Osteoblast (primary cell): Measurements from ENCODE around the gene RANBP3. TPM values are rescaled to one million over a fixed set of nuclear protein-coding genes. Genes with fewer than 3 reads are reported as not detected.

ENCODE experiments used
- DNase-seq: peaks from one replicate; pipeline ENCODE4 v3.0.0; 2011; ENCODE audit warnings: low spot score, mixed read lengths; ENCODE audit not compliant: insufficient read length; ENCODE audit errors: missing footprints
- H2AFZ ChIP-seq: 2 replicates; pipeline ENCODE4 v1.6.0; 2011; ENCODE audit warnings: mild to moderate bottlenecking, low read length
- H3K27ac ChIP-seq: 2 replicates; pipeline ENCODE4 v1.5.1; 2011; ENCODE audit warnings: mild to moderate bottlenecking, low read depth, low read length, moderate library complexity
- H3K27me3 ChIP-seq: 2 replicates; pipeline ENCODE4 v1.6.0; 2012; ENCODE audit warnings: mild to moderate bottlenecking, control low read depth, inconsistent platforms, low read length, moderate library complexity; ENCODE audit not compliant: insufficient read depth
- H3K36me3 ChIP-seq: 2 replicates; pipeline ENCODE4 v1.5.1; 2011; ENCODE audit warnings: mild to moderate bottlenecking, low read length, control low read depth, moderate library complexity; ENCODE audit not compliant: insufficient read depth
- H3K4me1 ChIP-seq: 2 replicates; pipeline ENCODE4 v1.5.1; 2011; ENCODE audit warnings: mild to moderate bottlenecking, low read length, control low read depth, moderate library complexity; ENCODE audit not compliant: insufficient read depth
- H3K4me2 ChIP-seq: 2 replicates; pipeline ENCODE4 v1.6.0; 2011; ENCODE audit warnings: mild to moderate bottlenecking, low read length; ENCODE audit not compliant: insufficient read depth
- H3K4me3 ChIP-seq: fragments of 200-600 bp; sonication (generic); 3 replicates; pipeline ENCODE4 v1.5.1; 2012; ENCODE audit warnings: mild to moderate bottlenecking, low read length, inconsistent platforms; ENCODE audit not compliant: insufficient read depth
- H3K79me2 ChIP-seq: 2 replicates; pipeline ENCODE4 v1.6.0; 2012; ENCODE audit warnings: mild to moderate bottlenecking, low read length, control low read depth, inconsistent platforms; ENCODE audit not compliant: insufficient read depth
- H3K9me3 ChIP-seq: 2 replicates; pipeline ENCODE4 v1.5.1; 2011; ENCODE audit warnings: low read depth, low read length, control low read depth
- H4K20me1 ChIP-seq: 2 replicates; pipeline ENCODE4 v1.6.0; 2012; ENCODE audit warnings: mild to moderate bottlenecking, low read length, control low read depth; ENCODE audit not compliant: insufficient read depth
- CTCF ChIP-seq: IDR thresholded peaks from 2 replicates; pipeline ENCODE4 v1.5.1; 2011; ENCODE audit warnings: mild to moderate bottlenecking, low read depth, low read length, moderate library complexity; ENCODE audit errors: extremely low read depth
- total RNA-seq: library from RNA; depleted of rRNA; stranded (reverse); fragments of >200 nt; gene quantifications from 2 replicates; pipeline ENCODE4 v1.2.3, GENCODE V29; 2012

The RANBP3 gene
- total RNA-seq, 1 donor: 40.5 TPM

- no peaks in the 10 kb centered on the region for H3K9me3 ChIP-seq
- peaks cover 75% of the 10 kb centered on the region for H3K79me2 ChIP-seq
- H3K36me3 ChIP-seq: peaks cover 23% of the 10 kb centered on the region
- peaks cover 14% of the 10 kb centered on the region for H3K4me1 ChIP-seq
- no peaks in the 10 kb centered on the region for H3K27me3 ChIP-seq
- H2AFZ ChIP-seq: no peak overlapping the region
- peak overlapping the region; percentile 36 for H3K27ac ChIP-seq
- no peak for TF ChIP-seq CTCF
- H3K4me2 ChIP-seq: no peak overlapping the region
- no peak for DNase-seq
- no peak overlapping the region for H3K4me3 ChIP-seq
- H4K20me1 ChIP-seq: peaks cover 46% of the 10 kb centered on the region
These were observed 34.9 kb downstream of the RANBP3 start for GRCh38 chr19:5943045-5943444.

GRCh38 chr19:5941673-5942072 is 36.3 kb downstream of the RANBP3 start:
- Histone ChIP-seq H2AFZ (no peak overlapping the region), H3K79me2 (peaks cover 71% of the 10 kb centered on the region), H3K4me3 (no peak overlapping the region), H3K9me3 (no peaks in the 10 kb centered on the region), H3K4me2 (no peak overlapping the region), H4K20me1 (peaks cover 46% of the 10 kb centered on the region), H3K27ac (no peak overlapping the region), H3K36me3 (peaks cover 29% of the 10 kb centered on the region), H3K27me3 (no peaks in the 10 kb centered on the region), H3K4me1 (peaks cover 6% of the 10 kb centered on the region)
- DNase-seq: no peak
- TF ChIP-seq CTCF: no peak

GRCh38 chr19:5940260-5941208 is 37.4 kb downstream of the RANBP3 start:
- Histone ChIP-seq H3K9me3 (no peaks in the 10 kb centered on the region), H4K20me1 (peaks cover 44% of the 10 kb centered on the region), H3K4me2 (no peak overlapping the region), H3K27me3 (no peaks in the 10 kb centered on the region), H3K79me2 (peaks cover 69% of the 10 kb centered on the region), H2AFZ (no peak overlapping the region), H3K4me1 (peaks cover 8% of the 10 kb centered on the region), H3K36me3 (peaks cover 38% of the 10 kb centered on the region), H3K27ac (no peak overlapping the region), H3K4me3 (no peak overlapping the region)
- TF ChIP-seq CTCF: no peak
- no peak for DNase-seq

GRCh38 chr19:5937550-5937949 is 40.4 kb downstream of the RANBP3 start:
- no peaks in the 10 kb centered on the region for H3K9me3 ChIP-seq
- peaks cover 17% of the 10 kb centered on the region for H3K4me1 ChIP-seq
- no peak for TF ChIP-seq CTCF
- H4K20me1 ChIP-seq: peaks cover 43% of the 10 kb centered on the region
- no peak for DNase-seq
- H3K4me3 ChIP-seq: no peak overlapping the region
- H3K4me2 ChIP-seq: no peak overlapping the region
- H3K79me2 ChIP-seq: peaks cover 57% of the 10 kb centered on the region
- no peak overlapping the region for H3K27ac ChIP-seq
- H3K27me3 ChIP-seq: no peaks in the 10 kb centered on the region
- H2AFZ ChIP-seq: no peak overlapping the region
- H3K36me3 ChIP-seq: peaks cover 56% of the 10 kb centered on the region
